GM23338 (cell line): ENCODE measurements around the gene IFNW1. TPM values are rescaled to one million over a fixed set of nuclear protein-coding genes. Genes with fewer than 3 reads are reported as not detected.
"Not testable (repeated sequence)": the region's sequence is repeated elsewhere in the genome, so short reads cannot be mapped to it uniquely, and the experiment has no call there.

Experiments
- ATAC-seq: fragments of 200-7000 bp; cut with Tn5 transposase; 3 replicates; pipeline ENCODE4 v1.9.1; 2020
- DNase-seq: peaks from one replicate; pipeline ENCODE4 v3.0.0-alpha.2; 2015; ENCODE audit warnings: low spot score
- H2AFZ ChIP-seq: fragments of 200-600 bp; sonication (generic); 2 replicates; pipeline ENCODE4 v1.8.0; 2016; ENCODE audit warnings: antibody characterized with exemption, mild to moderate bottlenecking, moderate library complexity
- H3F3A ChIP-seq: fragments of 200-600 bp; sonication (generic); replicated peaks from 2 replicates; pipeline ENCODE4 v1.8.0; 2017; ENCODE audit warnings: antibody characterized with exemption, mixed run types, low read depth
- H3K27ac ChIP-seq: fragments of 200-600 bp; sonication (generic); 2 replicates; pipeline ENCODE4 v1.6.1; 2016; ENCODE audit warnings: low read depth
- H3K27me3 ChIP-seq: fragments of 200-600 bp; sonication (generic); 2 replicates; pipeline ENCODE4 v1.8.0; 2016; ENCODE audit warnings: mild to moderate bottlenecking, mixed run types, moderate library complexity; ENCODE audit not compliant: insufficient read depth
- H3K36me3 ChIP-seq: fragments of 200-600 bp; sonication (generic); 2 replicates; pipeline ENCODE4 v1.8.0; 2016; ENCODE audit warnings: mild to moderate bottlenecking; ENCODE audit not compliant: insufficient read depth
- H3K4me1 ChIP-seq: fragments of 200-600 bp; sonication (generic); 2 replicates; pipeline ENCODE4 v1.8.0; 2016; ENCODE audit warnings: mild to moderate bottlenecking, moderate library complexity; ENCODE audit not compliant: insufficient read depth
- H3K4me2 ChIP-seq: fragments of 200-600 bp; sonication (generic); 2 replicates; pipeline ENCODE4 v1.7.1; 2017; ENCODE audit warnings: mixed run types
- H3K4me3 ChIP-seq: fragments of 200-600 bp; sonication (generic); 2 replicates; pipeline ENCODE4 v1.6.1; 2016; ENCODE audit warnings: mixed run types
- H3K79me2 ChIP-seq: fragments of 200-600 bp; sonication (generic); replicated peaks from 2 replicates; pipeline ENCODE4 v1.8.0; 2017; ENCODE audit warnings: mild to moderate bottlenecking; ENCODE audit not compliant: insufficient read depth
- H3K9me2 ChIP-seq: fragments of 200-600 bp; sonication (generic); 2 replicates; pipeline ENCODE4 v1.8.0; 2017; ENCODE audit not compliant: insufficient read depth
- H4K20me1 ChIP-seq: fragments of 200-600 bp; sonication (generic); replicated peaks from 2 replicates; pipeline ENCODE4 v1.8.0; 2017; ENCODE audit warnings: mild to moderate bottlenecking; ENCODE audit not compliant: insufficient read depth
- H3K27ac Mint-ChIP-seq: 2 replicates; pipeline ENCODE4 v1.8.0; 2020; ENCODE audit warnings: inconsistent platforms, mild to moderate bottlenecking, moderate library complexity, mixed read lengths
- H3K27me3 Mint-ChIP-seq: 3 replicates; pipeline ENCODE4 v1.8.0; 2022; ENCODE audit warnings: low read depth, mild to moderate bottlenecking, moderate library complexity, mixed read lengths, inconsistent platforms; ENCODE audit not compliant: insufficient read depth, poor library complexity
- H3K36me3 Mint-ChIP-seq: 3 replicates; pipeline ENCODE4 v1.8.0; 2021; ENCODE audit warnings: low read depth, mild to moderate bottlenecking, inconsistent platforms, moderate library complexity, mixed read lengths
- H3K4me1 Mint-ChIP-seq: 3 replicates; pipeline ENCODE4 v1.8.0; 2020; ENCODE audit warnings: mild to moderate bottlenecking, inconsistent platforms, mixed read lengths
- H3K4me3 Mint-ChIP-seq: 3 replicates; pipeline ENCODE4 v1.8.0; 2021; ENCODE audit warnings: moderate library complexity, mild to moderate bottlenecking, inconsistent platforms, mixed read lengths
- H3K9me3 Mint-ChIP-seq: 3 replicates; pipeline ENCODE4 v1.8.0; 2020; ENCODE audit warnings: moderate library complexity, mild to moderate bottlenecking, inconsistent platforms, mixed read lengths
- CTCF ChIP-seq, 2 experiments: fragments of 200-600 bp in 1 of 2; sonication (generic) in 1 of 2; conservative IDR thresholded peaks; 2 replicates each; pipeline versions ENCODE4 v1.5.1 to v1.6.1; 2016 to 2017; ENCODE audit warnings: antibody characterized with exemption in 2 of 2, low read depth in 2 of 2, mild to moderate bottlenecking in 2 of 2, moderate library complexity in 1 of 2
- ETS1 ChIP-seq: IDR thresholded peaks from 2 replicates; pipeline ENCODE4 v1.6.1; 2016; ENCODE audit warnings: antibody characterized with exemption
- EZH2 ChIP-seq: fragments of 200-600 bp; sonication (generic); IDR thresholded peaks from one replicate; pipeline ENCODE4 v1.8.0; 2017; ENCODE audit warnings: antibody characterized with exemption, mild to moderate bottlenecking, low read depth; ENCODE audit not compliant: unreplicated experiment
- JUNB ChIP-seq: IDR thresholded peaks from one replicate; pipeline ENCODE4 v1.6.1; 2016; ENCODE audit warnings: antibody characterized with exemption; ENCODE audit not compliant: unreplicated experiment
- NANOG ChIP-seq: IDR thresholded peaks from 2 replicates; pipeline ENCODE4 v1.6.1; 2016; ENCODE audit warnings: antibody characterized with exemption, borderline replicate concordance
- POLR2AphosphoS5 ChIP-seq: IDR thresholded peaks from 2 replicates; pipeline ENCODE4 v1.6.1; 2016; ENCODE audit warnings: antibody characterized with exemption, low read depth
- STAT1 ChIP-seq: IDR thresholded peaks from one replicate; pipeline ENCODE4 v1.6.1; 2016; ENCODE audit warnings: antibody characterized with exemption; ENCODE audit not compliant: unreplicated experiment
- ZNF462 ChIP-seq: fragments of 250-450 bp; sonication (Bioruptor Pico); IDR thresholded peaks from 2 replicates; pipeline ENCODE4 v1.5.0; 2020; ENCODE audit warnings: mild to moderate bottlenecking, moderate library complexity
- long read RNA-seq: library from polyadenylated mRNA; unstranded; transcript quantifications from one replicate; pipeline ENCODE4 v2.0.0, GENCODE V29; 2020; ENCODE audit not compliant: unreplicated experiment
- polyA plus RNA-seq: library from polyadenylated mRNA; unstranded; fragments of >200 nt; fragmentation: Nextera tagmentation; extraction: Ambion mirVana; gene quantifications from 2 replicates; pipeline ENCODE4 v1.2.1, GENCODE V29; 2016
- total RNA-seq: library from RNA; depleted of rRNA; stranded (reverse); fragments of >200 nt; shearing (Covaris generic); gene quantifications from 2 replicates; pipeline ENCODE4 v1.2.3, GENCODE V29; 2014; rRNA removed

Gene IFNW1
- total RNA-seq = not detected in 2 replicates
- not detected in 2 replicates for polyA plus RNA-seq
- long read RNA-seq = 0 reads

- Histone ChIP-seq H3K9me2 (no peaks in the 10 kb centered on the region), H3K4me3 (no peak within 1 kb of the TSS), H4K20me1 (no peaks in the 10 kb centered on the region), H2AFZ (no peak within 1 kb of the TSS), H3K79me2 (no peaks in the 10 kb centered on the region), H3F3A (no peaks in the 10 kb centered on the region), H3K36me3 (no peaks in the 10 kb centered on the region), H3K27ac (no peak within 1 kb of the TSS), H3K4me2 (no peak within 1 kb of the TSS), H3K4me1 (no peaks in the 10 kb centered on the region), H3K27me3 (no peaks in the 10 kb centered on the region)
- DNase-seq (peak; percentile 43), ATAC-seq (peak; percentile 85)
- TF ChIP-seq EZH2 (no peak), JUNB (no peak), ETS1 (no peak), CTCF (conservative IDR thresholded peaks at IDR 0.05; ENCODE audit: low read depth in 2 of 2) (peak; percentile 32 to 54), POLR2AphosphoS5 (no peak), ZNF462 (CRISPR knock-in tag) (no peak), NANOG (no peak), STAT1 (no peak)
- H3K27me3 Mint-ChIP-seq = no peaks in the 10 kb centered on the region
- H3K36me3 Mint-ChIP-seq = no peaks in the 10 kb centered on the region
- H3K4me3 Mint-ChIP-seq = no peak within 1 kb of the TSS
- peaks cover 3% of the 10 kb centered on the region; the same call in 1 of the 3 replicates for H3K4me1 Mint-ChIP-seq
- no peak within 1 kb of the TSS for H3K27ac Mint-ChIP-seq
- no peaks in the 10 kb centered on the region for H3K9me3 Mint-ChIP-seq
These were observed at the start of gene IFNW1 for GRCh38 chr9:21141427-21141882. IFNW1 (minus strand) TSS chr9:21141832; CDS start chr9:21141570, 262 bp downstream.

GRCh38 chr9:21187487-21187886 lies 45.9 kb upstream of the IFNW1 start, which contains the start of gene IFNA4:
IFNA4 (minus strand) TSS chr9:21187587; CDS start chr9:21187531, 56 bp downstream.
- not testable (repeated sequence) for H3F3A ChIP-seq, H3K79me2 ChIP-seq, H4K20me1 ChIP-seq, H3K4me2 ChIP-seq, ATAC-seq, H3K4me1 ChIP-seq, H2AFZ ChIP-seq, H3K4me3 ChIP-seq, H3K27ac ChIP-seq, DNase-seq, H3K4me1 Mint-ChIP-seq, H3K9me3 Mint-ChIP-seq, H3K27ac Mint-ChIP-seq, H3K4me3 Mint-ChIP-seq, H3K27me3 Mint-ChIP-seq, H3K9me2 ChIP-seq, H3K27me3 ChIP-seq, H3K36me3 Mint-ChIP-seq, H3K36me3 ChIP-seq
